HG03439 (cell line): ENCODE measurements around the gene TSPAN14.
A peak's percentile ranks its signal among the peaks of the same experiment; 100 is the strongest.
"Not testable (repeated sequence)": the region's sequence is repeated elsewhere in the genome, so short reads cannot be mapped to it uniquely, and the experiment has no call there.

ENCODE experiments used
- ATAC-seq: cut with Tn5 transposase; IDR thresholded peaks from one replicate; pipeline ENCODE4 v1.9.1; 2021; ENCODE audit warnings: mild to moderate bottlenecking, moderate library complexity; ENCODE audit not compliant: unreplicated experiment

The TSPAN14 gene

DNA sequence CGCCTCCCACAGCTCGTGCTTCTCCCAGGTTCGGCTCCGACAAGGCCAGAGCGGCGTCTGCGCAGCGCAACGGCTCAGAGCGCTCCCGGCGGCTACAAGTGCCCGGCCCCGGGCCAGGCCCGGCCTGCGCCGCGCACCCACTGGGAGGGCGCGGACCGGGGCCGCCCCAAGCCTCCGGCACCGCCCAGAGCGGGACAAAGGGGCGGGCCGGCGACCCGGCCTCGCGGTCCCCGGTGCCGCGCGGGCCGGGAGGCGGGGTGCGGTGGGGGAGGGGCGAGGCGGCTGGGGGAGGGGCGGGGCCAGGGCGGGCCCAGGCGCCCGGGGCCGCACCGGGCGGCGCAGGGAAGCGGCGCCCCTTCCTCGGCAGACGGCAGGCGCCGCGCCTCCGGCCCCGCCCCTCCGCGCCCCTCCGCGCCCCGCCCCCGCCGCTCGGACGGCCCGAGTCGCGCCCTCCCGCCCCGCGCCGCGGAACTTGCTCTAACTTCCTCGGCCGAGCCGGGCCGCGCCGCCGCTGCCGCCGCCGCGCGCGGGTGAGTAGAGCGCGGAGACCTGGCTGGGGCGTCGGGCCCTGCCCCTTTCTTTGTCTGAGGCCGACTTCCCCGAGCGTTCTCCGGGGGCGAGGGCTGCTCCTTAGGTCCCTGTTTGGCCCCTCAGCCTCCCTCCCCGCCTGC is at the start of gene TSPAN14:
Gene TSPAN14 (plus strand): TSS at position 469 of the 671 bp plus-strand sequence. CDS start 34,924 bp downstream, outside the sequence.
- ATAC-seq, result peak; percentile 62

- ATAC-seq, result no peak
These were observed 49.1 kb upstream of the TSPAN14 start for GRCh38 chr10:80405035-80405434.

GRCh38 chr10:80405626-80406025 is 48.5 kb upstream of the TSPAN14 start:
- ATAC-seq, result no peak

- no peak for ATAC-seq
These were observed 47.9 kb upstream of the TSPAN14 start for GRCh38 chr10:80406204-80406603.

DNA sequence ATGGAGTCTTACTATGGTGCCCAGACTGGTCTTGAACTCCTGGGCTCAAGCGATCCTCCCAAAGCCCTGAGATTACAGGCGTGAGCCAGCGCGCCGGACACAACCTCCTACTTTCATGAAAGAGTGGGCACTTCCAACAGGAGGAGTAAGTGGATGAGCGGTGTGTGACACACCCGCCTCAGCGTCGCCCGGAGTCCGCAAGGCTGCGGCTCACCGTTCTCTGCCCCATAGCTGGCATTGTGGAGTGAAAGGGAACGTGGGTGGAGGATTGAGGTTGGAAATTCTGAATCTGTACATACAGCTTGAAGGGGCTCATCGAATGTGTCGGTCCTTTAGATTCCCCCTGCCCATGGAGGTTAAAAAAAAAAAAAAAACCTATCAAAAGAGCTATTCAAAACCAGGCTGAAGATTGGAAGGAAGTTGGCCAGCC is 46.3 kb upstream of the TSPAN14 start:
- ATAC-seq, result peak; percentile 27

DNA sequence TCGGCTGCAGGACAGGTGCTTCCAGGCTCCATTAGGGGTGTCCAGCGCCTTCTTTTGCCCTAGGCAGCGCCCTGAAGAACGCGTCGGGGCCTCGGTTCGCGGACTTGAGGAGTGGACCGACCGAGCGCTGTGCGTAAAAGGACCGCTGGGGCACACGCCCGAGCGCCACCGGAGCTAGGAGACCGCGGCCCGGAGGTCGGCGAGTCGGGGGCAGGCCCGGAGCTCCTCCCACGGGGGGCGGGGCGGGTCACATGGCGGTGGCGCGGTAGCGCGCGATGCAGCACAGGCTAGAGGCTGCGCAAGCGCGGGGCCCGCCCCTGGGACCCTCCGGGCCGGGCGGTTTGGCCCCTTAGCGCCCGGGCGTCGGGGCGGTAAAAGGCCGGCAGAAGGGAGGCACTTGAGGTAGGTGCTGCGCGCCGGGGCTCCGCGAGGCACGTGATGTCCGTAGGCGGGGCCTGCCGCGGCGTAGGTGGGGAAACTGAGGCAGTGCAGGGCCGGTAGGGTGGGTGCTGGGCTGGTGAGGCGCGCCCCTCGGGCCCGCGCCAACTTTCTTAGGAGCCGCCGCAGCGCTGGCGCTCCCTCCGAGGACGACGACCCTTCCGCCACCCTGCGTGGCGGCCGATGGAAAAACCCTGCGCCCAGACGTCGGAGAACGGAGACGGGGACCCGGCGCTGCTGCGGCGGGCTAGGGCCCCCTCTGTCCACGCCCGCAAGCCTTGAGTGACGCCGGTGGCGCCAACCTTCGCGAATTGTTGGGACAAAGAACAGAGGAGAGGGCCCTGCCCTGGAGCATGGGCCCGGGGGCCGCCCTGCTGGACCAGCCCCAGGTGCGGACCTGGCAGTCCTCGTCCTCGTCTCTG is 45.6 kb upstream of the TSPAN14 start, which contains the start of gene PRXL2A:
Gene PRXL2A (plus strand): TSS at position 310 of the 860 bp plus-strand sequence. CDS start 11,917 bp downstream, outside the sequence.
- ATAC-seq, result peak; percentile 94

DNA sequence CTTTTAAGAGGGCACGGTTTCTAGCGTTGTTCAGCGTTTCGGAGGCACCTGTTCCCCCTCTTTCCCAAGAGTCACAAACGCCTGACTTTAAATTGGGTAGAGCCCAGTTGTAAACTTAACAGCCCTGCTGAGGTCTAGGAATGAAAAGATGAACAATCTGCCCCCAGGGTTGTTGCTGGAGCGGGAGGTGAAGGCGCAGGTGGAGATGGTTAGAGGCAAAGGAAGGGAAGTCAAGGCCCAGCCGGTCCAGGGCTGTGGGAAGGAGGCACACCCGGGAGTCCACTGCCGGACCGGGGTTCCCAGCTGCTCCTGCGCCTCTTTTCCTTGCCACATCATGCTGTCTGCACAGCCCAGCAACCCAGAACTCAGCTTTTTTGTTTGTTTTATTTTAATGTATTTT is 45.0 kb upstream of the TSPAN14 start:
- no peak for ATAC-seq

DNA sequence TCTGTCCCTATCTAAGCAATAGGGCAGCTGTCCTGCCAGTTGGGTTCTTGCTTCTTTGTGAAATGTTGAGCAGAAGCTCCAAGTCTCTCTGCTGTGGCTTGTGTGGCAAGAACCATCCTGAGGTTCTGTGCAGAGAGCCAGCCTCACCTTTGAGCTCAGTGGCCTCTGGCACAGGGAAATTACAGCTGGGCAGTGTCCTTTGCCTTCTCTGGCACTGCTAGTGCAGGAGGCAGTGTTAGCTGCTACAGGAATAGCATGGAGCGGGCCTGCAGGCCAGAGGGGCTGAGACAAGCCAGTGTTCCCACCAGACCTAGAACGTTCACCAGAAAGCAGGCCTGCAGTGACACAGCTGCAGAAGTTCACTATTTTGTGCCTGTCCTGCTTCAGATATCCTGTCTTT is 44.0 kb upstream of the TSPAN14 start:
- no peak for ATAC-seq

GRCh38 chr10:80410578-80411145 is 43.4 kb upstream of the TSPAN14 start:
- no peak for ATAC-seq

DNA sequence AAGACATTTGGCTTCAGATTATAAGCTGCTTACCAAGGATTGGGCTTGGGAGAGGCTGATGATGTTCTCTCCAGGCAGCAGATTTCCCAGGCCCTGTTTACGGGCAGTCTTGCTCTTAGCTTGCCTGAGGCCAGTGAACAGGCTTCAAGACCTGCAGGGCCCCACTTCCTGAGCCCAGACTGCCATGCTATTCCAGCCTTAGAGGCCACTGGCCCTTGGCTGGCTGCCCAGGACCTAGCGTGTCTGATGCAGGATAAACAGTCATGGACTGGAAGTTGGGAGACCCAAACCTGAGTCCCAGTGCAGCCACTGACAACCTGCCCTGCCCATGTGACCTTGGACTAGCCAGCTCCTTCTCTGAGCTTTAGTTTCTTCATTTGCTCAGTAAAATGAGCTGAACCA is 42.8 kb upstream of the TSPAN14 start:
- no peak for ATAC-seq

- no peak for ATAC-seq
These were observed 42.4 kb upstream of the TSPAN14 start for GRCh38 chr10:80411681-80412220.

- ATAC-seq, result no peak
These were observed 41.6 kb upstream of the TSPAN14 start for GRCh38 chr10:80412486-80412885.

DNA sequence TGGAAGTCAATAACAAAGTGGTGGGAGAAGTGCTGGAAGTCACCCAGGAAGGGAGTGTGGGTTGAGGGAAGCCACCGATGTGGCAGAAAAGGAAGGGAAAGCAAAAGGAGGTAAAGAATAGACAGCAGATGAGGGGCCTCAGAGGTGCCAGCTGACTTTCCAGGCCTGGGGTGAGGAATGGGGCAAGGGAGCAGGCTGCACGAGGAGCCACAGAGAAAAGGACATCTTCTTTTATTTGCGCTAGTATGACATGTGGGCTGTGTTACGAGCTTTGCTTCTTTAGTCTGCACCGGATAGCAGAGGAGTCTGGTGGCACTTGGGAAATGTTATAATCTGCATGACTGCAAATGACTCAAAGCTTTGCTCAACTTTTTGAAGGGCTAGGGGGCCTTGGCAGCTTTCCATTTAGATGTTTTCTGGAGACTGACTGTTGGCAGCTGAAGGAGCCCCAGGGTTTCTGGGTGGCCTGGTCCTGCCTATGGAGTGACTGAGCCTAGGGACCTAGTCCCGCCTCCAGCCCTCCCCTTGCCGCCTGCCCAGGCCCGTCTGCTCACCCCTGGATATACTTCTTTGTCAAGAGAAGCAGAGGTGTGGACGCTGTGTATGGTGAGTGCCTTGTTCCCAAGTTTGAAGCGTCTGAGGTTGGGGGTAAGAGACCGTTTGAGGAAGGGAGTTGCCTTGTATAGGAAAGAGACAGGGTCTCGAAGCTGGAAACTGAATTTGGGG is 40.7 kb upstream of the TSPAN14 start:
- ATAC-seq, result no peak

DNA sequence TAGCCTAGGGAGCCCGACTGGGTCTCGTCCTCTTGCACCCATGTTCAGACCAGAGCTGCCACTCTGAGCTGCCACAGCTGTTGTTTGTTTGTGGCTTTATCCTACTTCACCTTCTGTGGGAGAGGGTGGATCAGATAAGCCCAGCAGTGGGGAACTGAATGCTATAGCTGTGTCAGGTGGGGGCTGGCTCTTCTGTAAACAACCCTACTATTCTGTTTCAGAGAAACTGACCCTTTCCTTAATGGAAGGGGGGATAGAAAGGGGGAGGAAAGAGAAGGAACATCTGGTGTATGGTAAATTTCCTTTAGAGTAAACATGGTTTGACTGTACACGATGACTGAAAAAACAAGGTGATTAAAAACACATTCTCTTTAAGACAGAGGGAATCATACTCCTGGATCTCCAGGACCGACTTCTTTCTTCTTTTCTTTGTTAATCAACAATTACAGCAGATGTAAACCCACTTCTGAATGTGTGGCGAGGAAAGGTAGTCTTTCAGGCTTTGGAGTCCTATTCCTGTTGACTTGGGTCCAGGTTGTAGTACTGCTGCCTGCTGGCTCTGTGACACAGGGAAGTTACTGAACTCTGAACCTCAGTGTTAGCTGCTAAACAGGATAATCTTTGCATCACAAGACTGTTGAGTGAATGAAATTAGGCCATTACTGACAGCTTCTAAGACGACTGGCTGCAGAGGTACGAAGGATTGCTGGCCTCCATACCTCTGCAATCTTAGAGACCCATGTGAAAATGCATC is 39.8 kb upstream of the TSPAN14 start:
- no peak for ATAC-seq

GRCh38 chr10:80415734-80416478 is 38.2 kb upstream of the TSPAN14 start:
- no peak for ATAC-seq

DNA sequence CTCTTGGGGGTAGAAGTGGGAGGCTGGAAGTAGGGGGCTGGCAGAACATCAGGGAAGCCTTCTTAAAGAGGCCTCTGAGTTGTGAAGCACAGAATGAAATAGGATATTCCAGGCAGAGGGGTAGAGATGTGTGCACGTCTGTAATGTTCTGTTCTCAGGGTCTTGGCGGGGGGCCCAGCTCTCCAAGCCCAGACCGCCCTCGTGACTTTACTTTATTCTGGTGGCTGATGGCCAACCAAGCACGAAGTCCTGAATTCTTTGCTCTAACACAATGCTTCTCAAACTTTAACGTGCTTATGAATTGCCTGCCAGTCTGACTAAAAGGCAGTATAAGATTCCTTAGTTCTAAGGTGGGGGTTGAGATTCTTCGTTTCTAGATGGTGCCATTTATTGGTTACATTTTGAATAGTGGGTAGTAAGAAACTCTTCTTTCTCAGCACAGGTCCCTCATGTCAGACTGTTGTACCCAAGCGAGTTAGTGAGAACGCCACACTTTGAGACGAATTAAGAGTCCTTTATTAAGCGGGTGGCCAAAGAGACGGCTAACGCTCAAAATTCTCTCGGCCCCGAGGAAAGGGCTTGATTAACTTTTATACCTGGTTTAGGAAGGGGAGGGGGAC is 37.5 kb upstream of the TSPAN14 start:
- no peak for ATAC-seq

DNA sequence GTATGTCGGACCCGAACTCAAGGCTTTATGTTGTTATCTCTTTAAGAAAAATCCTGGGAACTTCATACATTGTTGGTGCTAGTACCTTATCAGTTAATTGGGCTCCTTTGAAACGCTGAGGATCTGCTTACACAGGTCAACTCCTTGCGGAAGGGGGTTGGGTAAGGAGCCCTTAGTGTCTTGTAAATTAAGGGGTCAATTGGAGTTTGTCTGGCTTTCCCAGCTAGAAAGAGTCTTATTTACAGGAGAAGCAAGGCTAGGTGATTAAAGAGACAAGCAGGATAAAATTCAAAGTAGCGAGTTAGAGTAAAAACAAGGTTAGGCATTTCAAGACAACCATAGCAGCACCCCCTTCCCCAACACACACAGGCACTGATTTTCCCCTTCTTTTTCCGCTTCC is 36.9 kb upstream of the TSPAN14 start:
- not testable (repeated sequence) for ATAC-seq

GRCh38 chr10:80421050-80421706 is 32.9 kb upstream of the TSPAN14 start:
- peak; percentile 34 for ATAC-seq
